GM19438 (cell line): ENCODE measurements around the gene BLOC1S3.

Experiments used
- ATAC-seq: cut with Tn5 transposase; IDR thresholded peaks from one replicate; pipeline ENCODE4 v1.9.1; 2021; ENCODE audit warnings: low read depth; ENCODE audit not compliant: unreplicated experiment

Gene BLOC1S3

GRCh38 chr19:45145270-45146189 is 33.1 kb upstream of the BLOC1S3 start:
- ATAC-seq: no peak

GRCh38 chr19:45146251-45146650 is 32.3 kb upstream of the BLOC1S3 start:
- ATAC-seq: no peak

- ATAC-seq: no peak
Measured at GRCh38 chr19:45146741-45147205, 31.8 kb upstream of the BLOC1S3 start.

GRCh38 chr19:45147835-45148676 is 30.5 kb upstream of the BLOC1S3 start:
- no peak for ATAC-seq

GRCh38 chr19:45149129-45149528 is 29.5 kb upstream of the BLOC1S3 start:
- ATAC-seq: no peak

GRCh38 chr19:45150180-45150579 is 28.4 kb upstream of the BLOC1S3 start:
- no peak for ATAC-seq

- no peak for ATAC-seq
Measured at GRCh38 chr19:45150751-45151281, 27.8 kb upstream of the BLOC1S3 start.

GRCh38 chr19:45151320-45151719 is 27.3 kb upstream of the BLOC1S3 start:
- no peak for ATAC-seq

GRCh38 chr19:45151821-45152503 is 26.6 kb upstream of the BLOC1S3 start:
- no peak for ATAC-seq

- ATAC-seq: no peak
Measured at GRCh38 chr19:45152504-45153338, 25.9 kb upstream of the BLOC1S3 start.

- ATAC-seq: no peak
Measured at GRCh38 chr19:45153339-45154063, 25.1 kb upstream of the BLOC1S3 start.

GRCh38 chr19:45154064-45154827 is 24.3 kb upstream of the BLOC1S3 start:
- no peak for ATAC-seq

- no peak for ATAC-seq
Measured at GRCh38 chr19:45156011-45156630, 22.5 kb upstream of the BLOC1S3 start.

- ATAC-seq: no peak
Measured at GRCh38 chr19:45156751-45157150, 21.8 kb upstream of the BLOC1S3 start.

- ATAC-seq: no peak
Measured at GRCh38 chr19:45158503-45159209, 19.9 kb upstream of the BLOC1S3 start.

- ATAC-seq: no peak
Measured at GRCh38 chr19:45159210-45159970, 19.2 kb upstream of the BLOC1S3 start.

GRCh38 chr19:45159971-45160324 is 18.6 kb upstream of the BLOC1S3 start:
- ATAC-seq: no peak
